ENCODE results near the gene SH3BGRL.

GRCh38 chrX:81215685-81216084, 13.8 kb downstream of the SH3BGRL start:
- TF ChIP-seq, protein P1, sequence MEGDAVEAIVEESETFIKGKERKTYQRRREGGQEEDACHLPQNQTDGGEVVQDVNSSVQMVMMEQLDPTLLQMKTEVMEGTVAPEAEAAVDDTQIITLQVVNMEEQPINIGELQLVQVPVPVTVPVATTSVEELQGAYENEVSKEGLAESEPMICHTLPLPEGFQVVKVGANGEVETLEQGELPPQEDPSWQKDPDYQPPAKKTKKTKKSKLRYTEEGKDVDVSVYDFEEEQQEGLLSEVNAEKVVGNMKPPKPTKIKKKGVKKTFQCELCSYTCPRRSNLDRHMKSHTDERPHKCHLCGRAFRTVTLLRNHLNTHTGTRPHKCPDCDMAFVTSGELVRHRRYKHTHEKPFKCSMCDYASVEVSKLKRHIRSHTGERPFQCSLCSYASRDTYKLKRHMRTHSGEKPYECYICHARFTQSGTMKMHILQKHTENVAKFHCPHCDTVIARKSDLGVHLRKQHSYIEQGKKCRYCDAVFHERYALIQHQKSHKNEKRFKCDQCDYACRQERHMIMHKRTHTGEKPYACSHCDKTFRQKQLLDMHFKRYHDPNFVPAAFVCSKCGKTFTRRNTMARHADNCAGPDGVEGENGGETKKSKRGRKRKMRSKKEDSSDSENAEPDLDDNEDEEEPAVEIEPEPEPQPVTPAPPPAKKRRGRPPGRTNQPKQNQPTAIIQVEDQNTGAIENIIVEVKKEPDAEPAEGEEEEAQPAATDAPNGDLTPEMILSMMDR (IDR thresholded peaks at IDR 0.05) = no peak
- TF ChIP-seq EZH2 (IDR thresholded peaks at IDR 0.05; ENCODE audit: borderline replicate concordance, insufficient read depth, low read depth, low read length, poor library complexity, severe bottlenecking) = no peak

Data from B cell (primary cell).